NCI-H187 treated with DMSO at 0.1 percent for 48 hours (cell line): ENCODE results near the gene TTC9.

ENCODE experiments used
- DNase-seq: peaks from one replicate; lab custom pipeline; 2025; lab: John Stamatoyannopoulos, UW

Gene TTC9

DNA sequence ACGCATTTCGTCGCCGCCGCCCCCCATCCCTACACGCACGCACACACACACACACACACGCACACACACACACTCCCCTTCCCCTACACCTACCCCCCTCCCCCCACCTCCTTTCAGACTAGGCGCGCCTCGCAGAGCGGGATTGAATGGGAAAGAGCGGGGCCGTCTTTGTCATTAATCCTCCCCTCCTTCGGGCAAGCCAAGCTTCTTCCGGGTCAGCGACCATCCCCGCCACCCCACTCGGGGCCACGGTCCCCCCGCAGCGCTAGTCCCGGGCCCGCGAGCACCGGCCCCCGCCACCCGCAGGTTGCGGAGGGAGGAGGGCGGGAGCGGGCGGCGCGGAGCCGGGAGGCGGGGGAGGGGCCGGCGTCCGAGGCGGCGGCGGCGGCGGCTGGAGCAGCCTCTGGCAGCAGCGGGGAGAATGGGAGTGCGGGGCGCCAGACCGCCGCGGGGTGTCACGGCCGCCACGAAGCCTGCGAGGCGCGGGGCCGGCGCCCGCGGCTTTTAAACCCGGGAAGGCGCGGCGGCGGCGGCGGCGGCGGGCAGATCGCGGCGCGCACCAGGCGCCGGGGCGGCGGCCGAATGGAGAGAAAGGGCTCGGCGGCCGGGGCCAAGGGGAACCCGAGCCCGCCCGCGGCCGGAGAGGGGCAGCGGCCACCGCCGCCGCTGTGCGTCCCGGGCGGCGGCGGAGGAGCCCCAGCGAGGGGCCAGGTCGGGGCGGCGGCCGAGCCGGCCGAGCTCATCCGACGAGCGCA lies at the start of gene TTC9:
Gene TTC9 (plus strand): TSS at position 369 of the 755 bp plus-strand sequence. CDS start 214 bp downstream, at position 583.
- DNase-seq, result no peak

DNA sequence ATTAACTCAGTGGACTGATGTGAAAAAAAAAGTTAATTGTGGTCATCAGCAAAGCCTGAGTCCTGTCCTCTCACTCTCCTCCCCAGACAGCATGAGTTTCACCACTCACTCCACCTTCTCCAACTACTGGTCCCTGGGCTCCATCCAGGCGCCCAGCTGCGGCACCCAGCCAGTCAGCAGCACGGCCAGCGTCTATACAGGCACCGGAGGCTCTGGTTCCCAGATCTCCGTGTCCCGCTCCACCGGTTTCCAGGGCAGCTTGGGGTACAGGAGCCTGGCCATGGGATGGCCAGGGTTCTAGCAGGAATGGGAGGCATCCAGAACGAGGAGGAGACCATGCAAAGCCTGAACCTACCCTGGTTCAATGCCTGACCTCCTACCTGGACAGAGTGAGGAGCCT lies 47.3 kb upstream of the TTC9 start:
- no peak for DNase-seq

- DNase-seq, result no peak
These were observed 46.1 kb upstream of the TTC9 start for GRCh38 chr14:70595443-70596185.

DNA sequence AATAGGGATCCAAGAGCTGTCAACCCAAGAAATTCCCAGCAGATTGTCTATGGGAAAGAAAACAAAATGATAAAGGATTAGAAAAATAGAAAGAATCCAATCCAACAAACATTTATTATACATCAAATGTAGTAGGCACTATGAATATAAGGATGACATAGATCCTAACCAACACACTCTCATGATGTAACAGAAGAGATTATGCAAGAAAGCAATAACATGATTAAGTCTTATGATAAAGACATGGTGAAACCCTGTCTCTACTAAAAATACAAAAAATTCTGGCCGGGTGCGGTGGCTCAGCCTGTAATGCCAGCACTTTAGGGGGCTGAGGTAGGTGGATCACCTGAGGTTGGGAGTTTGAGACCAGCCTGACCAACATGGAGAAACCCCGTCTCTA lies 44.0 kb upstream of the TTC9 start:
- DNase-seq, result no peak

DNA sequence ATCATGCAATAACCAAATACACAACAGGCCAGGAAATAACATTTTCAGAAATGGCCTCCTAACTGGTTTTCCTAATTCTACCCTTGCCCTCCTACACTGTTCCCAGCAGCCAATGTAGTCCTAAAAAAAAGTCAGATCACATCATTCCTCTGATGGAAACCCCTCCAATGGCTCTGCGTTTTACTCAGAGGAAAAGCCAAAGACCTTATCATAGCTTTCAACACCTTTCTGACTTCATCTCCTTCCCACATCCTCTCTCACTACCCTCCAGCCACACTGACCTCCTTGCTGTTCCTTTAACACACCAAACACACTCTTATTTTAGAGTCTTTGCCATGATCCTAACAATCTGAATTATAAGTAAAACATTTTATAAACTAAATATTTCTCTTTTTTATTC lies 42.4 kb upstream of the TTC9 start:
- no peak for DNase-seq

DNA sequence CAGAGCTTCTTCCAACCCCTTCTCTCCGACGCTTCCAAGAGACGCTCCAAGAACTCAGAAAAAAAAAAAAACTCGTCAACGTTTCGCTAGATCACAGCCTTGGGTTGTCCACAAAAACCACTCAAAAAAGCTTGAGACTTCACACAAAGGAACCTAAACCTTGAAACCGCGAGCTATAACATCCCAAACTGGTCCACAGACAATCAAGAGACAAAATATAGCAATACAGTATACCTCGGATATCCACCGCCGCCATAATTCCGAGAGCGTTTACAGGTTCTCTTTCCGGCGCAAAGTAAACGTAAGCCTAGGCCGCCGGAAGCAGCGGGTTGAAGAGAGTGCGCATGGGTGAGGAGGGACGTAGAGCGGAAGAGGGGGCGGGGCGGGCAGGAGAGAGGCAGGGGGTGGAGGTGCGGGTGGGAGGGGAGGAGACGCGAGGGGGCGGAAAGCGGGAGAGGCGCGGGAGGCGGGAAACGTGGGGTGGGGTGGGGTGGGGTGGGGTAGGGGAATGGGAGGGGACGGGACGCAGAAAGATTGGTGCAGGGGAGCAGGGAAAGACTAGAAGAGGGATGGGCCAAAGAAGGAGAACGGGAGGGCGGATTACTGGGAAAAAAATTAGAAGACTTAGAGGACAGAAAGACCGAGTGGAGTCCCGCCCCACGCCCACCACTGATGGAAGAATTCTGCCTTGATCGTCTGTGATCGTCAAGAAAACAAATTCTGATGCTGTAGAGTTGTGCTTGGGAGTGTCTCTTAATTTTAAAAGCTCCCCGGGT lies 41.1 kb upstream of the TTC9 start, which contains the start of gene MED6:
Gene MED6 (minus strand): TSS at position 274 of the 776 bp plus-strand sequence. CDS start 18 bp downstream, at position 256.
- peak; percentile 92 for DNase-seq

DNA sequence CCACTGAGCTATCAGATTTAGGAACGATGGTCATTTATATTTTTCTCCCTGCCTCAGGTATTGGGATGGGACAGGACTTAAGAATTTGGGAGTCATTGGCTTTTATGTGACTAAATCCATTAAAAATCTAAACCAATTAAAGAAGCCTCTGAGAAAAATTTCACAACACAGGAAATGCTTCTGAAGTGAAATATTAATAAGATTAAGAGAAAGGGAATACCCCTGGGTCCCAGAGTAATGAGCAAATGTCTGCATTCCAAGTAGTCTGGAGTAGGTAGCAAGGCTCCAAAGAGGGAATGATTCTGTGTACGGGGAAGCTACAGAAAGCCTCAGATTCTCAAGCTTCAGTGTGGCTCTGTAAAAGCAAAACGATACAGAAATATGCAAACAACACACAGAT lies 40.6 kb upstream of the TTC9 start:
- no peak for DNase-seq

DNA sequence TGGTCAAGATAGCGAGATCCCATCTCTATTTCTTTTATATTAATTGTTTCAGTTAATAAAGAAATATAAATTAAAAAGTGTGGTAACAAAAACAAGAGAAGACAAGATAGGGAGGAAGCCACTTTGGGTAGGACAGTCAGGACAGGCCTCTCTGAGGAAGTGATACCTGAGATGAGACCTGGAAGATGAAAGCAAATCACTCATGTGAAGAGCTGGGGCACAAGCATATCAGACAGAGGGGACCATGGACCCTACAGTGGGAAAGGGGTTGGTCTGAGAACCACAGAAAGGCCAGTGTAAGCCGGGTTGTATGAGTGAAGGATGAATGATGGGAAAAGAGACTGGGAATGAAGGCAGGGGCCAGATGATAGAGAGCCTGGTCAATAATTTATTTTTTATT lies 39.5 kb upstream of the TTC9 start:
- DNase-seq, result no peak

- DNase-seq, result no peak
These were observed 30.5 kb upstream of the TTC9 start for GRCh38 chr14:70611216-70611615.

DNA sequence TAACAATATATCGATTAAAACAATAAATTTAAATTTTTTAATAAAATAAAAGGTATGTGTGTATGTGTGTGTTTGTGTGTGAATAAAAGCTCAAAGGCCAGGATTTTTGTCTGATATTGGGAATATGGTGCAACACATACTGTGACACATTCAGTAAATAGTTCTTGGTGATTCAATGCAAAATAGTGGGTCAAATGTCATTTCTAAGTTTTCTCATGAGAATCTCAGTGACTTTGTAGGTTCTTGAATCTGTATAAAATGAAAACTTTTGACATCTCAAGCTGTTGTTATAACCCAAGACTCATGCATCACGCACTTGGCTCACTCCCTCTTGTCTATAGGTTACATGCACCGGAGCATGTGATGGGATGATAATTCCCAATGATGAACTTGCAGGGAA lies 25.1 kb upstream of the TTC9 start:
- DNase-seq, result no peak

DNA sequence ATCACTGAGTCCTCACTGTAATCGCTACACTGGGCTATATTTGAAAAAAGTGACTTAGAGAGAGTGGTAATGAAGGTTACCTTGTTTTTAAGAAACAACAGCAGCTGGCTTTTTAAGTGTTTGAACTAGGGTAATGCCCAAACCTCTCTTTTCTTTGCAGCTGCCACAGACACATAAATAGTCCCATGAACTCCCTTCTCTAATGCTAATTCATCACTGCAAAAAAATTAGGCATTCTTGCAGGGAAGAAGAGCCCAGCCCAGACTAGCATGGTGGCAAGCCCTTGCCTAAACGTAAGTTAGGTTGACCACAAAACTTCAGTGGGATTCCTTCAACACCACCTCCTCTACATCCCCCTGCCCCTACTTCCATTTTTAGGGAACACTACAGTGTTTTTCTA lies 23.4 kb upstream of the TTC9 start:
- DNase-seq, result no peak

GRCh38 chr14:70619708-70620107 lies 22.0 kb upstream of the TTC9 start:
- DNase-seq, result no peak

DNA sequence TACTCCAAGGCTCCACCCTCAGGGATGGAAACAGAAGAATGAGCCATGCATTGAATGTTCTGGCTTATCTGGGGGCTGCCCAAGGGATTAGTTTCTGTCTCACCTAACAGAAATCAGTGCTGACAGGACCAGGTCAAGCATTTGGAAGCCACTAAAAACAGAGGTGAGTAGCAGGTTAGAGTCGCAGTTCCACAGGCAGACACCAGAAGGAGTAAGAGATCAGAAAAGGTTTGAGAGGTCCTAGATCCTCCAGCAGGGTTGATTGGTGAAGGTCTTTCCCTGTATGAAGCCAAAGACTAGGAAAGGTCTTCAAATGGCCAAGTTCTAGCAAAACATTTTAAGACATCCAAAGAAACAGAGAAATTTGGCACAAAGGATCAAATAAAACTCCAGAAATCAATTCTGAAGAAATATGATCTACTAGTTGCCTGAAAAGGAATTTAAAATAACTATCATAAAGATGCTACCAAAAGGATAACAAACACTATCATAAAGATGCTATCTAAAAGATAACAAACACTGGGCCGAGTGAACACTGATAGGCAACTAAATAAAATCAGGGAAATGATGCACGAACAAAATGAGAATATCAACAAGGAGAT lies 19.5 kb upstream of the TTC9 start:
- DNase-seq, result no peak

DNA sequence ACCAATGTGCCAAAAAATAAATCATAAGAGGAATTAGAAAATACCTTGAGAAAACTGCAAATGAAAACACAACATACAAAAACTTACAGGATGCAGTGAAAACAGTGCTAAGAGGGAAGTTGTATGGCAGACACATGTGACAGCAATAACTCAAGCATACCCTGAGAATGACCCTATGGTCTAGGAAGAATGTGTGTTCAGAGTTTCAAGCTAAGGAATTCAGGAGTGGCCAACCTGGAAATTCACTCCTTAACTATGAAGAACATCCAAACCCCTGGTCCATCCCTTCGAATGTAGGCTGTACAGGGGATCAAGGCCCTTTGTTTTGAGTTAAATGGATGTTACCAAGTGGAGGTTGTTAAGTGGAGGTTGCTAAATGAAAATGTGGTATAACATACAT lies 16.7 kb upstream of the TTC9 start:
- no peak for DNase-seq

DNA sequence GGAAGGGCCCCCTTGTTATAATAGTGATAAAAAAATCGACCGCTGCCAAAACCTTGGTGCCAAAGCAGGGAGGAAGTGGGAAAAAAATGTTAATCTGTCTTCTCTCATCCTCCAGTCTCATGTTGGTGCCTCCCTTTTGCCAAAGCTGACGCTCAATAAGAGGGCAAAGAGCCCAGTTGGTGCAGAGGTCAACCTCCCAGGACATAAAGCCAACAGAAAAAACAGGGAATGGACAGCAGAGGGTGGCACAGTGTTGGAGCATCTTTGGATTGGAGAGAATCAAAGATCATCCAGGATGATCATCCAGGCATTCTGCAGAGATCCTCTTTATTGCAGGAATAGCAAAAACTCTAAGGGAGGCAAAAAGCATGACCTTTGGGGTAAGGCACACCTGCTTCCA lies 9.8 kb upstream of the TTC9 start:
- DNase-seq, result no peak

GRCh38 chr14:70635971-70636595 lies 5.6 kb upstream of the TTC9 start:
- no peak for DNase-seq

GRCh38 chr14:70638416-70638815 lies 3.3 kb upstream of the TTC9 start:
- DNase-seq, result no peak

- peak; percentile 59 for DNase-seq
These were observed 673 bp upstream of the TTC9 start for GRCh38 chr14:70640938-70641547.

GRCh38 chr14:70642303-70643235 lies 853 bp downstream of the TTC9 start:
- DNase-seq, result no peak

DNA sequence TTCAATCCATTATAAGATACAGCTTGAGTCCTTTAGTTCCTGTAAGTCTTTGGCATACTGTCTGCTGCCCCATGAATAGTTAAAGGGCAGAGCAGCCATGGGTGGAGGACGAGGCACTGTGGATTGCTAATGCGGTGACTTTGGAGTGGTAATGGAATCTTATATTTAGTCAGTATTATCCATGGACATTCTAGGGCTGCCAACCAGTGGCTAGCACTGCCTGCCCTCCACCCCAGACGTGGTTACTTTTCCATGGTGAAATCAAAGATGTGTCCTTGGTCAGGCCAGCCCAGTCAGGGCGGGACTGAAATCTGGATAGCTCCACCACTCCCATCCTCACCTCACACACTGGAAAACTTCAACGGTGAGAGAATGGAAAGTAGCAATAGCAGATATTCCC lies 2.3 kb downstream of the TTC9 start:
- no peak for DNase-seq
